Motor neuron (in vitro differentiated cells): ENCODE results near the gene TAPBPL. TPM values are rescaled to one million over a fixed set of nuclear protein-coding genes. Genes with fewer than 3 reads are reported as not detected.
A peak's percentile ranks its signal among the peaks of the same experiment; 100 is the strongest.
"Not testable (repeated sequence)": the region's sequence is repeated elsewhere in the genome, so short reads cannot be mapped to it uniquely, and the experiment has no call there.

Experiments
- ATAC-seq, 8 experiments: fragments of 200-7000 bp; cut with Tn5 transposase; replicated peaks in 6 of 8; 2 replicates each; pipeline ENCODE4 v1.8.0; 2021; ENCODE audit warnings: mild to moderate bottlenecking in 8 of 8, moderate library complexity in 8 of 8
- H3K27ac ChIP-seq, 2 donors: fragments of 250-450 bp; sonication (Bioruptor Pico); 2 replicates each; pipeline ENCODE4 v1.9.0; 2021; ENCODE audit warnings: antibody characterized with exemption in 2 of 2, mild to moderate bottlenecking in 2 of 2, moderate library complexity in 1 of 2
- H3K4me1 ChIP-seq, 2 donors: fragments of 250-450 bp; sonication (Bioruptor Pico); replicated peaks in 1 of 2; 2 replicates each; pipeline ENCODE4 v1.6.1; 2021; ENCODE audit warnings: antibody characterized with exemption in 2 of 2, mild to moderate bottlenecking in 2 of 2, moderate library complexity in 1 of 2
- H3K4me3 ChIP-seq, 5 donors: fragments of 250-450 bp; sonication (Bioruptor Pico); 2 replicates each; pipeline ENCODE4 v1.9.0; 2021; ENCODE audit warnings: antibody characterized with exemption in 5 of 5, mild to moderate bottlenecking in 5 of 5, moderate library complexity in 4 of 5
- WGBS, 10 experiments: fragments of 450-650 bp; shearing (Covaris generic); methylation state at CpG; one replicate each; pipeline ENCODE4 v1.0.0; 2022; 5-methylcytosine and 5-hydroxymethylcytosine counted together
- in situ Hi-C, 9 experiments: fragments of 400-800 bp; cut with MboI; loops; one replicate each; pipeline ENCODE4 v1.15.0; 2021; ENCODE audit warnings: low sequenced_read_pairs in 9 of 9, low pct_unique_long_range_greater_than_20kb in 2 of 9; ENCODE audit not compliant: unreplicated experiment in 9 of 9
- total RNA-seq, 8 experiments: library from RNA; unstranded; fragments of 300-600 nt; gene quantifications; 2 replicates each; pipeline versions ENCODE4 v1.2.3 to v1.2.4, GENCODE V29; 2022

The TAPBPL gene
- total RNA-seq, 8 experiments from 2014 or later, result 0.79 to 26.2 (median 3.1) TPM

- in situ Hi-C loops, result no loop called here
- no peaks in the 10 kb centered on the region for H3K4me1 ChIP-seq
- ATAC-seq, result no peak
- no peak overlapping the region for H3K27ac ChIP-seq
- H3K4me3 ChIP-seq, result no peak overlapping the region
- WGBS, 10 experiments, result 87 to 100% (median 91%) methylated on average over 1 to 5 of the region's 10 CpGs; no CpG with 5 or more reads in 4 of the 10 experiments
Measured at GRCh38 chr12:6460751-6461371, 9.0 kb downstream of the TAPBPL start.

- Histone ChIP-seq H3K27ac (no peak overlapping the region), H3K4me1 (no peaks in the 10 kb centered on the region), H3K4me3 (no peak overlapping the region)
- in situ Hi-C loops, result no loop called here
- no peak for ATAC-seq
- WGBS, 10 experiments, result 60 to 94% (median 87%) methylated on average over 1 to 12 of the region's 15 CpGs; no CpG with 5 or more reads in 1 of the 10 experiments
Measured at GRCh38 chr12:6461401-6462233, 9.8 kb downstream of the TAPBPL start.

DNA sequence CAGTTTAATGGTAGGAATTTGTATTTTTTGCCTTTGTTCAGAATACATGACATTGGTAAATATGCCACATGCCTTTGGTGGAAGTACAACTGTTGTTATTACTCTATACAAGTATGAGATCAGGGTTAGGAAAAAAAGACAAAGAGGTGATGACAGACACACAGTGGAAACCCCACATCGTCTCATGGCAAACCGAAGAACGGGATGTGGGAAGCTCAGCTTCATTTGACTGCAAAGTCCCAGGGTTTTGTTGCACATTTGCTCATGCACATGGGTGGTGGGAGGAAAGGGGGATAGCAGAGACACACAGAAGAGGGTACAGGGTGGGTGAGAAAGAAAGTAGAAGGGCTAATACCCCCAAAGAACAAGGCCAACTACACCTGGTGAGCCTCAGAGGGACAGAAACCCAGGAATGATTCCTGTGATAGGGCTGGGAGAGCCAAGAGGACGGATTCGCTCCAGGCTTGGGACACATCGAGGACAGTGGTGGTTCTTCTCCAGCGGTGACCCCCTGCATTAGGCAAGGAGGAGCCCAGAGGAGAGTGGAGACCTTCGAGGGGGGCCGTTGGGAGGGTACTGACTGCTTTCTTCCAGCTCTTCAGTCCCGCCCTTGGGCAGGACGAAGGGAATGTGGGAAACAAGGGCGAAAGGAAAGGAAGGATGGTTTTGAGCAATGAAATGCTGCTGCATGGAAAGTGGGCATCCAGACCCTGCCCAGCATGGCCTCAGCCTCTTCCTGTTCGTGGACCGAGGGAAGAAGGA, 10.6 kb downstream of the TAPBPL start:
- H3K4me3 ChIP-seq, result no peak overlapping the region
- 80 to 100% (median 86%) methylated on average over 1 to 9 of the region's 14 CpGs; no CpG with 5 or more reads in 1 of the 10 experiments for WGBS, 10 experiments
- no peak overlapping the region for H3K27ac ChIP-seq
- no peak for ATAC-seq
- in situ Hi-C loops, result no loop called here
- H3K4me1 ChIP-seq, result no peaks in the 10 kb centered on the region

- in situ Hi-C loops, result no loop called here
- no peak overlapping the region for H3K27ac ChIP-seq
- WGBS, 10 experiments, result 67 to 100% (median 97%) methylated on average over 1 to 7 of the region's 7 CpGs; no CpG with 5 or more reads in 1 of the 10 experiments
- H3K4me1 ChIP-seq, result no peaks in the 10 kb centered on the region
- ATAC-seq, result no peak
- H3K4me3 ChIP-seq, result no peak overlapping the region
Measured at GRCh38 chr12:6463216-6463615, 11.4 kb downstream of the TAPBPL start.

- Histone ChIP-seq H3K4me3 (no peak overlapping the region), H3K27ac (no peak overlapping the region), H3K4me1 (no peaks in the 10 kb centered on the region)
- in situ Hi-C loops, result no loop called here
- WGBS, 10 experiments, result 84 to 100% (median 92%) methylated on average over 2 to 5 of the region's 6 CpGs; no CpG with 5 or more reads in 3 of the 10 experiments
- no peak for ATAC-seq
Measured at GRCh38 chr12:6463858-6464257, 12.0 kb downstream of the TAPBPL start.

DNA sequence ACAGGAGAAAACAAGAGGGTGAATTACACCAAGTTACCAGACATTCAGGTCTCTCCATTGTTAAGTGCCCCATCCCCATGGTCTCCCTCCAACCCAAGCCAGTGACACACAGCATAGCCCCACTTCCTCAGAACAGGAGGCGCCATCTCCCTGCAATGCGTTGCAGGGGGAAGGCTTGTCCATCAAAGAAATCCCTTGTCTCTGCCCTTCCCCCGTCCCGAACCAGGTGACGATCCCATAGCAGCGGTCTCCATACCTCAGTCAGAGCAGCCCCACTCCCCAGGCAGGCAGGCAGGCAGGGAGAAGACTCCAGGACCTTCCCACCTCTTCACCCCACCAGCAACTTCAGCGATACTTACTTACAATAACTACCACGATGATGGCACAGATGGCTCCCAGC, 12.7 kb downstream of the TAPBPL start:
- in situ Hi-C loops, result no loop called here
- ATAC-seq, result no peak
- H3K27ac ChIP-seq, result no peak overlapping the region
- WGBS, 10 experiments, result 90 to 100% (median 96%) methylated on average over 1 to 6 of the region's 8 CpGs; no CpG with 5 or more reads in 6 of the 10 experiments
- no peak overlapping the region for H3K4me3 ChIP-seq
- H3K4me1 ChIP-seq, result peaks cover 0 to 6% of the 10 kb centered on the region in 2 donors

GRCh38 chr12:6465467-6466183, 13.8 kb downstream of the TAPBPL start:
- WGBS, 10 experiments, result 0 to 100% (median 50%) methylated on average over 1 to 6 of the region's 6 CpGs; no CpG with 5 or more reads in 1 of the 10 experiments
- H3K4me3 ChIP-seq, result no peak overlapping the region
- in situ Hi-C loops, result no loop called here
- ATAC-seq, result peak in 5 of 8 experiments; percentile 19 to 44 (median 26)
- no peak overlapping the region for H3K27ac ChIP-seq
- peaks cover 0 to 8% of the 10 kb centered on the region in 2 donors for H3K4me1 ChIP-seq

DNA sequence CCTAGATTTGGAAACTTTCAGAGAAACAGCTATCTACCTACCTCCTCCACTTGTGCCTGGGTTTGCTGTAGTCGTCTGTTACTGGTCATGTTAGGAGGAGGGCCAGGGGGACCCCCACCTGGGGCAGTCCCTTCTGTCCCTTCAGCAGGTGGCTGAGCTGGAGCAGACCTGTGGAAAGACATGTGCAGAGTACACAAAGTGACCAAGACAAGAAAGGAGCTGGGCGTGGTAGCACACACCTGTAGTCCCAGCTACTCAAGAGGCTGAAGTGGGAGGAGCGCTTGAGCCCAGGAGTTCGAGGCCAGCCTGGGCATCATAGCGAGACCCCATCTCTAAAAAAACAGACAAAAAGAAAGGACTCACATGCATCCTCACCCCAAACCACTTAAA, 14.3 kb downstream of the TAPBPL start:
- no peak for ATAC-seq
- Histone ChIP-seq H3K27ac (no peak overlapping the region), H3K4me1 (peaks cover 0 to 8% of the 10 kb centered on the region in 2 donors), H3K4me3 (no peak overlapping the region)
- 80 to 100% (median 88%) methylated on average over 1 to 4 of the region's 5 CpGs; no CpG with 5 or more reads in 5 of the 10 experiments for WGBS, 10 experiments
- in situ Hi-C loops, result no loop called here

DNA sequence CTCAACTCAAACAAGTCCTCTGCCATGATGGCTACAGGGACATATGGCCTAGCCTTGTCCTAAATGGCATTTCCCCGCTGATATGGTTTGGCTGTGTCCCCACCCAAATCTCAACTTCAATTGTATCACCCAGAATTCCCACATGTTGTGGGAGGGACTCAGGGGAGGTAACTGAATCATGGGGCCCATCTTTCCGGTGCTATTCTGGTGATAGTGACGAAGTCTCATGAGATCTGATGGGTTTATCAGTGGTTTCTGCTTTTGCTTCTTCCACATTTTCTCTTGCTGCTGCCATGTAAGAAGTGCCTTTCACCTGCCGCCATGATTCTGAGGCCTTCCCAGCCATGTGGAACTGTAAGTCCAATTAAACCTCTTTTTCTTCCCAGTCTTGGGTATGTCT, 14.9 kb downstream of the TAPBPL start:
- H3K4me3 ChIP-seq, in situ Hi-C loops, ATAC-seq, H3K27ac ChIP-seq: not testable (repeated sequence)
- 29 to 100% (median 93%) methylated on average over 1 to 3 of the region's 4 CpGs; no CpG with 5 or more reads in 5 of the 10 experiments for WGBS, 10 experiments
- H3K4me1 ChIP-seq, result peaks cover 3 to 11% of the 10 kb centered on the region in 2 donors

DNA sequence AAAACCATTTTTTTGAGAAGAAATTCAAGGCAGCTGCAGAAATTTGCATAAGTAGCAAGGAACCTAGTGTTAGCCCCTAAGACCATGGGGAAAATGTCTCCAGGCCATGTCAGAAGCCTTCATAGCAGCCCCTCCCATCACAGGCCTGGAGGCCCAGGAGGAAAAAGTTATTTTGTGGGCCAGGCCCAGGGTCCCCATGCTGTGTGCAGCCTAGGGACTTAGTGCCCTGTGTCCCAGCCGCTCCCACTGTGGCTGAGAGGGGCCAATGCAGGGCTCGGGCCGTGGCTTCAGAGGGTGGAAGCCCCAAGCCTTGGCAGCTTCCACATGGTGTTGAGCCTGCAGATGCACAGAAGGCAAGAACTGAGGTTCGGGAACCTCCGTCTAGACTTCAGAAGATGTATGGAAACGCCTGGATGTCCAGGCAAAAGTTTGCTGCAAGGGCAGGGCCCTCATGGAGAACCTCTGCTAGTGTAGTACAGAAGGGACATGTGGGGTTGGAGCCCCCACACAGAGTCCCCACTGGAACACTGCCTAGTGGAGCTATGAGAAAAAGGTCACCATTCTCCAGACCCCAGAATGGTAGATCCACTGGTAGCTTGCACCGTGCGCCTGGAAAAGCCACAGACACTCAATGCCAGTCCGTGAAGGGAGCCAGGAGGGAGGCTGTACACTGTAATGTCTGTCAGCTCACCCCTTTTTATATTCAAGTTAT, 15.9 kb downstream of the TAPBPL start:
- H3K27ac ChIP-seq, H3K4me3 ChIP-seq, ATAC-seq, in situ Hi-C loops: not testable (repeated sequence)
- 50 to 100% (median 90%) methylated on average over 1 to 5 of the region's 9 CpGs; no CpG with 5 or more reads in 5 of the 10 experiments for whole genome bisulfite sequencing, 10 experiments
- H3K4me1 ChIP-seq, result peaks cover 3 to 11% of the 10 kb centered on the region in 2 donors

DNA sequence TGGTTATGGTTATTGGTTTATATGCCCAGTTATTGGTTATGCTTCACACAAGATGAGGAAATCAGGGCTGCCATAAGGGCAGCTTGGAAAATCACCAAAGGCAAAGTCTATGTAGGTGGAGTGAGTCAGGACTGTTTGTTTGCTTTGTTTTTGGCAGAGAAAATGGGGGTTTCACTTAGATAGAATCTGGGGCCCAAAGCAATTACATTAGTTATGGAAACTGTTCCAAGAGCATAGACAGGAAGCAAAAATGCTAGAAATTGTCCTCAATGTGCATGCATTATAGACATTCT, 16.4 kb downstream of the TAPBPL start:
- Histone ChIP-seq H3K4me3 (no peak overlapping the region), H3K4me1 (peaks cover 3 to 11% of the 10 kb centered on the region in 2 donors), H3K27ac (no peak overlapping the region)
- ATAC-seq, result no peak
- in situ Hi-C loops, result no loop called here

GRCh38 chr12:6469092-6469491, 17.2 kb downstream of the TAPBPL start:
- ATAC-seq, result no peak
- WGBS, 10 experiments, result 43 to 94% (median 88%) methylated on average over 3 to 6 of the region's 6 CpGs; no CpG with 5 or more reads in 1 of the 10 experiments
- no peak overlapping the region for H3K27ac ChIP-seq
- in situ Hi-C loops, result no loop called here
- H3K4me3 ChIP-seq, result peak overlapping the region in 2 of 5 donors; percentile 68 to 71
- H3K4me1 ChIP-seq, result peaks cover 3 to 11% of the 10 kb centered on the region in 2 donors
